Mesenteric fat pad (tissue), 1 donor: ENCODE data around the gene PCNX2. TPM values are rescaled to one million over a fixed set of nuclear protein-coding genes. Genes with fewer than 3 reads are reported as not detected.
"Not testable (repeated sequence)": the region's sequence is repeated elsewhere in the genome, so short reads cannot be mapped to it uniquely, and the experiment has no call there.

Source experiments
- DNase-seq: peaks from one replicate; pipeline ENCODE4 v3.0.0-alpha.2; 2020; ENCODE audit warnings: low spot score
- total RNA-seq: library from RNA; stranded (reverse); fragmentation: NEBNext Ultra II Directional; extraction: Animal tissue kit (Norgen Biotek cat#: 25700); gene quantifications from one replicate; pipeline ENCODE4 v1.2.1, GENCODE V29; 2021
- donor health status: DM: yes; HTN: yes; CAD: no.

Gene PCNX2
- total RNA-seq, 1 donor from 2014 or later, result 6.1 TPM

GRCh38 chr1:233112186-233113008 lies 183.1 kb downstream of the PCNX2 start:
- no peak for DNase-seq

GRCh38 chr1:233111731-233112130 lies 183.8 kb downstream of the PCNX2 start:
- no peak for DNase-seq

- no peak for DNase-seq
These were observed 186.4 kb downstream of the PCNX2 start for GRCh38 chr1:233109096-233109495.

- DNase-seq, result not testable (repeated sequence)
These were observed 187.8 kb downstream of the PCNX2 start for GRCh38 chr1:233107716-233108130.

GRCh38 chr1:233107130-233107660 lies 188.3 kb downstream of the PCNX2 start:
- DNase-seq, result no peak

GRCh38 chr1:233105225-233105624 lies 190.3 kb downstream of the PCNX2 start:
- DNase-seq, result no peak

GRCh38 chr1:233102341-233102740 lies 193.2 kb downstream of the PCNX2 start:
- no peak for DNase-seq

GRCh38 chr1:233097959-233098580 lies 197.5 kb downstream of the PCNX2 start:
- DNase-seq, result no peak

- no peak for DNase-seq
These were observed 198.0 kb downstream of the PCNX2 start for GRCh38 chr1:233097546-233097945.

- no peak for DNase-seq
These were observed 200.8 kb downstream of the PCNX2 start for GRCh38 chr1:233094691-233095090.

GRCh38 chr1:233094269-233094668 lies 201.3 kb downstream of the PCNX2 start:
- DNase-seq, result no peak

GRCh38 chr1:233090746-233091494 lies 204.6 kb downstream of the PCNX2 start:
- DNase-seq, result no peak

GRCh38 chr1:233089251-233089650 lies 206.3 kb downstream of the PCNX2 start:
- no peak for DNase-seq

- DNase-seq, result no peak
These were observed 206.9 kb downstream of the PCNX2 start for GRCh38 chr1:233088613-233089012.

GRCh38 chr1:233086961-233087881 lies 208.3 kb downstream of the PCNX2 start:
- DNase-seq, result no peak

GRCh38 chr1:233085566-233085965 lies 210.0 kb downstream of the PCNX2 start:
- no peak for DNase-seq

GRCh38 chr1:233082778-233083550 lies 212.6 kb downstream of the PCNX2 start:
- DNase-seq, result no peak

- DNase-seq, result no peak
These were observed 213.8 kb downstream of the PCNX2 start for GRCh38 chr1:233081735-233082134.

- DNase-seq, result not testable (repeated sequence)
These were observed 214.7 kb downstream of the PCNX2 start for GRCh38 chr1:233080827-233081226.

- DNase-seq, result no peak
These were observed 215.2 kb downstream of the PCNX2 start for GRCh38 chr1:233080286-233080685.
